K562 (cell line): ENCODE results near the gene MRPL3. TPM values are rescaled to one million over a fixed set of nuclear protein-coding genes. Genes with fewer than 3 reads are reported as not detected.

Source experiments
- CBFB ChIP-seq: sonication (generic); formaldehyde crosslinking; IDR thresholded peaks from 2 replicates; pipeline ENCODE4 v1.4.0; 2020; ENCODE audit warnings: mild to moderate bottlenecking, missing genetic modification reagents
- CBX8 ChIP-seq: fragments of 200-600 bp; sonication (generic); IDR thresholded peaks from 2 replicates; pipeline ENCODE4 v1.6.1; 2012; ENCODE audit warnings: borderline replicate concordance, mixed run types, low read depth, mild to moderate bottlenecking, moderate library complexity, mixed read lengths, low read length, control low read depth, inconsistent platforms; ENCODE audit not compliant: poor library complexity, severe bottlenecking; ENCODE audit errors: extremely low read depth
- CHD1 ChIP-seq: fragments of 200-600 bp; sonication (generic); IDR thresholded peaks from one replicate; pipeline ENCODE4 v1.6.1; 2012; ENCODE audit warnings: mild to moderate bottlenecking, moderate library complexity, low read length, inconsistent platforms
- CXXC5 ChIP-seq: fragments of 250-450 bp; sonication (Bioruptor Pico); IDR thresholded peaks from 2 replicates; pipeline ENCODE4 v1.8.0; 2022; ENCODE audit warnings: inconsistent platforms, mild to moderate bottlenecking, moderate library complexity
- GATA2 ChIP-seq: sonication (generic); formaldehyde crosslinking; IDR thresholded peaks from 2 replicates; pipeline ENCODE4 v1.4.0; 2020; ENCODE audit warnings: mild to moderate bottlenecking, missing genetic modification reagents
- ID3 ChIP-seq, 2 experiments: fragments of 250-450 bp in 1 of 2; fragments of 450-650 bp in 1 of 2; sonication (Bioruptor Pico) in 1 of 2; IDR thresholded peaks; 2 replicates each; pipeline versions ENCODE4 v1.6.1 to v1.8.0; 2016 to 2021; ENCODE audit warnings: mild to moderate bottlenecking in 2 of 2, moderate library complexity in 2 of 2, missing compliant biosample characterization in 1 of 2, missing genetic modification characterization in 1 of 2
- ILF3 ChIP-seq: fragments of 450-650 bp; IDR thresholded peaks from 2 replicates; pipeline ENCODE4 v1.6.1; 2018; ENCODE audit warnings: antibody characterized with exemption, mild to moderate bottlenecking, moderate library complexity, borderline replicate concordance
- KDM5B ChIP-seq: fragments of 200-600 bp; sonication (generic); IDR thresholded peaks from 2 replicates; pipeline ENCODE4 v1.6.1; 2012; ENCODE audit warnings: low read depth, mild to moderate bottlenecking, moderate library complexity, low read length, control low read depth, inconsistent platforms; ENCODE audit not compliant: insufficient replicate concordance
- KLF10 ChIP-seq: fragments of 250-450 bp; sonication (Bioruptor Pico); IDR thresholded peaks from 2 replicates; pipeline ENCODE4 v1.6.1; 2021; ENCODE audit warnings: matching md5 sums
- LARP7 ChIP-seq: fragments of 450-650 bp; IDR thresholded peaks from 2 replicates; pipeline ENCODE4 v1.6.1; 2016
- MITF ChIP-seq: IDR thresholded peaks from 2 replicates; pipeline ENCODE4 v1.6.1; 2014; ENCODE audit warnings: antibody characterized with exemption
- NRF1 ChIP-seq, 2 experiments: fragments of 450-650 bp; IDR thresholded peaks in 1 of 2; conservative IDR thresholded peaks in 1 of 2; 2 replicates each; pipeline ENCODE4 v1.6.1; 2014; ENCODE audit warnings: mild to moderate bottlenecking in 2 of 2
- PHF21A ChIP-seq: fragments of 450-650 bp; IDR thresholded peaks from 2 replicates; pipeline ENCODE4 v1.6.1; 2017; ENCODE audit warnings: low read depth, borderline replicate concordance
- PKNOX1 ChIP-seq: fragments of 450-650 bp; IDR thresholded peaks from 2 replicates; pipeline ENCODE4 v1.6.1; 2016
- SMC3 ChIP-seq: conservative IDR thresholded peaks from 2 replicates; pipeline ENCODE4 v1.6.1; 2011; ENCODE audit warnings: low read depth, low read length, improper control_type of control experiment; ENCODE audit not compliant: insufficient read depth
- SNRNP70 ChIP-seq: fragments of 200-400 bp; formaldehyde crosslinking; optimal IDR thresholded peaks from 2 replicates; pipeline ENCODE3; 2017; ENCODE audit warnings: low read depth, low read length
- XRCC4 ChIP-seq: IDR thresholded peaks from one replicate; pipeline ENCODE4 v1.6.1; 2011; ENCODE audit not compliant: insufficient read depth, insufficient read length; ENCODE audit errors: extremely low read depth
- ZBTB17 ChIP-seq: fragments of 450-650 bp; formaldehyde crosslinking; IDR thresholded peaks from 2 replicates; pipeline ENCODE4 v1.4.0; 2020; ENCODE audit warnings: mild to moderate bottlenecking
- ZFP1 ChIP-seq: fragments of 450-650 bp; formaldehyde crosslinking; IDR thresholded peaks from 2 replicates; pipeline ENCODE4 v1.4.0; 2020; ENCODE audit warnings: mild to moderate bottlenecking, mixed read lengths
- ZNF57 ChIP-seq: fragments of 450-650 bp; formaldehyde crosslinking; IDR thresholded peaks from 2 replicates; pipeline ENCODE4 v1.4.0; 2020; ENCODE audit warnings: mild to moderate bottlenecking, moderate library complexity
- ZNF707 ChIP-seq: fragments of 250-450 bp; sonication (Bioruptor Pico); conservative IDR thresholded peaks from 2 replicates; pipeline ENCODE4 v1.8.0; 2022; ENCODE audit warnings: inconsistent platforms, mild to moderate bottlenecking, moderate library complexity
- polyA plus RNA-seq, 8 experiments: library from polyadenylated mRNA; depleted of rRNA in 4 of 8; stranded (reverse) in 5 of 8; unstranded in 3 of 8; fragments of >200 nt; fragmentation: Nextera tagmentation in 2 of 8; fragmentation: Illumina TruSeq in 1 of 8; extraction: Ambion mirVana in 2 of 8; extraction: Trizol in 1 of 8; gene quantifications; 2 replicates each; pipeline versions ENCODE4 v1.2.1 to v1.2.3, GENCODE V29; 2011 to 2014; ENCODE audit warnings: inconsistent platforms in 1 of 8, missing spikeins in 1 of 8
- total RNA-seq, 7 experiments: library from RNA; depleted of rRNA in 6 of 7; stranded (reverse); fragments of >200 nt in 6 of 7; fragmentation: Illumina TruSeq in 2 of 7; extraction: Trizol in 2 of 7; gene quantifications; 2 replicates each; pipeline versions ENCODE4 v1.2.1 to v1.2.3, GENCODE V29; 2011 to 2021; ENCODE audit warnings: low replicate concordance in 1 of 7

Gene MRPL3
- total and polyA plus RNA-seq, 9 of the 15 experiments (the other 6 are each of a cell fraction or from before 2014, with no cell fraction given) = 81.7 to 340 (median 190) TPM

GRCh38 chr3:131502530-131503319 lies at the start of gene MRPL3 (continued):
- TF ChIP-seq CHD1 (no peak), CBFB (CRISPR knock-in tag) (no peak), ID3 (CRISPR knock-in tag; IDR thresholded peaks at IDR 0.05) (no peak), ID3 (tag; IDR thresholded peaks at IDR 0.05) (no peak; the same call in 1 of the 2 replicates), XRCC4 (no peak), SNRNP70 (no peak), SMC3 (no peak), ZNF707 (CRISPR knock-in tag) (no peak), ZBTB17 (CRISPR knock-in tag) (0 out of 2 replicates have a peak, but pooled peaks have one; percentile 34), PKNOX1 (peak; percentile 29; the same call in 1 of the 2 replicates), GATA2 (CRISPR knock-in tag) (no peak), ILF3 (no peak), CXXC5 (CRISPR knock-in tag) (peak; percentile 73), KDM5B (peak; percentile 46), KLF10 (no peak), ZNF57 (CRISPR knock-in tag) (no peak), ZFP1 (no peak), PHF21A (peak; percentile 58; the same call in 1 of the 2 replicates), LARP7 (no peak), NRF1 (conservative IDR thresholded peaks at IDR 0.05 in 1 of 2, IDR thresholded peaks at IDR 0.05 in 1 of 2) (peak in 1 of 2 experiments; percentile 34; a peak in 1 of 4 replicates), CBX8 (no peak), MITF (no peak)
